MM.1S (cell line): Measurements from ENCODE around the gene ACBD6.

Experiments used
- DNase-seq: peaks from one replicate; pipeline ENCODE4 v3.0.0-alpha.2; 2015
- H2AFZ ChIP-seq: fragments of 300-600 bp; sonication (generic); 2 replicates; pipeline ENCODE4 v1.6.0; 2016; ENCODE audit warnings: antibody characterized with exemption, low read length
- H3F3A ChIP-seq: fragments of 300-600 bp; sonication (generic); 2 replicates; pipeline ENCODE4 v1.6.1; 2016; ENCODE audit warnings: mild to moderate bottlenecking, antibody characterized with exemption, low read length, moderate library complexity, mixed read lengths; ENCODE audit not compliant: insufficient read depth
- H3K27ac ChIP-seq: fragments of 300-600 bp; sonication (generic); 2 replicates; pipeline ENCODE4 v1.5.1; 2016; ENCODE audit warnings: mild to moderate bottlenecking, low read length
- H3K27me3 ChIP-seq: fragments of 300-600 bp; sonication (generic); replicated peaks from 2 replicates; pipeline ENCODE4 v1.6.0; 2016; ENCODE audit warnings: low read length; ENCODE audit not compliant: insufficient read depth
- H3K36me3 ChIP-seq: fragments of 300-600 bp; sonication (generic); replicated peaks from 2 replicates; pipeline ENCODE4 v1.6.1; 2016; ENCODE audit warnings: mild to moderate bottlenecking, low read length, mixed read lengths; ENCODE audit not compliant: insufficient read depth
- H3K4me1 ChIP-seq: fragments of 300-600 bp; sonication (generic); 2 replicates; pipeline ENCODE4 v1.6.1; 2016; ENCODE audit warnings: low read length, mixed read lengths
- H3K4me2 ChIP-seq: fragments of 300-600 bp; sonication (generic); 2 replicates; pipeline ENCODE4 v1.6.0; 2016; ENCODE audit warnings: low read depth, low read length
- H3K4me3 ChIP-seq: fragments of 300-600 bp; sonication (generic); 2 replicates; pipeline ENCODE4 v1.5.1; 2016; ENCODE audit warnings: low read length, mixed read lengths
- H3K79me2 ChIP-seq: fragments of 300-600 bp; sonication (generic); 2 replicates; pipeline ENCODE4 v1.6.1; 2016; ENCODE audit warnings: mixed run types, low read length, mixed read lengths
- H3K9ac ChIP-seq: fragments of 300-600 bp; sonication (generic); 2 replicates; pipeline ENCODE4 v1.6.1; 2016; ENCODE audit warnings: low read length, mixed read lengths
- H3K9me2 ChIP-seq: fragments of 300-600 bp; sonication (generic); replicated peaks from 2 replicates; pipeline ENCODE4 v1.6.1; 2016; ENCODE audit warnings: mild to moderate bottlenecking, low read length, mixed read lengths; ENCODE audit not compliant: insufficient read depth
- H3K9me3 ChIP-seq: fragments of 300-600 bp; sonication (generic); replicated peaks from 2 replicates; pipeline ENCODE4 v1.6.1; 2016; ENCODE audit warnings: mild to moderate bottlenecking, low read length, mixed read lengths; ENCODE audit not compliant: insufficient read depth
- H4K20me1 ChIP-seq: fragments of 300-600 bp; sonication (generic); 2 replicates; pipeline ENCODE4 v1.6.1; 2016; ENCODE audit warnings: mild to moderate bottlenecking, low read length, moderate library complexity, mixed read lengths; ENCODE audit not compliant: insufficient read depth
- CTCF ChIP-seq: fragments of 300-600 bp; sonication (generic); IDR thresholded peaks from 2 replicates; pipeline ENCODE4 v1.5.1; 2016; ENCODE audit warnings: antibody characterized with exemption, low read length, mixed read lengths
- EZH2 ChIP-seq: fragments of 300-600 bp; sonication (generic); optimal IDR thresholded peaks from 2 replicates; pipeline ENCODE3; 2017; ENCODE audit warnings: low read depth, mild to moderate bottlenecking, antibody characterized with exemption, low read length, mixed read lengths
- EZH2phosphoT487 ChIP-seq: fragments of 300-600 bp; sonication (generic); IDR thresholded peaks from 2 replicates; pipeline ENCODE4 v1.6.1; 2018; ENCODE audit warnings: antibody characterized with exemption, low read length

The ACBD6 gene

GRCh38 chr1:180381184-180381580 lies 121.2 kb downstream of the ACBD6 start:
- no peak for DNase-seq
- TF ChIP-seq EZH2 = no peak
- Histone ChIP-seq H3K4me2 (no peak overlapping the region), H2AFZ (no peak overlapping the region), H3K4me3 (no peak overlapping the region), H3K36me3 (no peaks in the 10 kb centered on the region), H3K27ac (no peak overlapping the region), H3F3A (peaks cover 3% of the 10 kb centered on the region; the same call in 1 of the 2 replicates), H3K79me2 (peaks cover 64% of the 10 kb centered on the region), H3K9ac (no peak overlapping the region), H4K20me1 (no peaks in the 10 kb centered on the region), H3K27me3 (no peaks in the 10 kb centered on the region), H3K9me2 (no peaks in the 10 kb centered on the region), H3K9me3 (no peaks in the 10 kb centered on the region), H3K4me1 (peaks cover 10% of the 10 kb centered on the region; the same call in 1 of the 2 replicates)

- no peaks in the 10 kb centered on the region for H3K36me3 ChIP-seq
- H3K27ac ChIP-seq = no peak overlapping the region
- TF ChIP-seq EZH2phosphoT487 (no peak), CTCF (no peak), EZH2 (no peak)
- DNase-seq = no peak
- H3F3A ChIP-seq = peaks cover 3% of the 10 kb centered on the region; the same call in 1 of the 2 replicates
- no peak overlapping the region for H3K4me3 ChIP-seq
- no peak overlapping the region for H2AFZ ChIP-seq
- no peaks in the 10 kb centered on the region for H3K9me3 ChIP-seq
- peaks cover 68% of the 10 kb centered on the region for H3K79me2 ChIP-seq
- H3K9ac ChIP-seq = no peak overlapping the region
- H3K9me2 ChIP-seq = no peaks in the 10 kb centered on the region
- H3K4me1 ChIP-seq = peaks cover 10% of the 10 kb centered on the region; the same call in 1 of the 2 replicates
- H4K20me1 ChIP-seq = no peaks in the 10 kb centered on the region
- no peak overlapping the region for H3K4me2 ChIP-seq
- no peaks in the 10 kb centered on the region for H3K27me3 ChIP-seq
Measured at GRCh38 chr1:180380259-180381183, 121.9 kb downstream of the ACBD6 start.

GRCh38 chr1:180376800-180377199 lies 125.6 kb downstream of the ACBD6 start:
- no peak overlapping the region for H3K27ac ChIP-seq
- no peaks in the 10 kb centered on the region for H3K9me2 ChIP-seq
- no peak overlapping the region for H3K4me3 ChIP-seq
- H3F3A ChIP-seq = no peaks in the 10 kb centered on the region
- TF ChIP-seq EZH2 (no peak), EZH2phosphoT487 (no peak), CTCF (no peak)
- no peak overlapping the region for H3K4me2 ChIP-seq
- DNase-seq = no peak
- no peaks in the 10 kb centered on the region for H3K27me3 ChIP-seq
- no peak overlapping the region for H2AFZ ChIP-seq
- H3K79me2 ChIP-seq = peaks cover 54% of the 10 kb centered on the region
- no peaks in the 10 kb centered on the region for H3K4me1 ChIP-seq
- no peak overlapping the region for H3K9ac ChIP-seq
- no peaks in the 10 kb centered on the region for H3K9me3 ChIP-seq
- no peaks in the 10 kb centered on the region for H4K20me1 ChIP-seq
- no peaks in the 10 kb centered on the region for H3K36me3 ChIP-seq

- H3K4me2 ChIP-seq = no peak overlapping the region
- no peaks in the 10 kb centered on the region for H3K9me2 ChIP-seq
- TF ChIP-seq CTCF = no peak
- TF ChIP-seq EZH2 = no peak
- no peak for TF ChIP-seq EZH2phosphoT487
- no peak overlapping the region for H3K27ac ChIP-seq
- H3F3A ChIP-seq = no peaks in the 10 kb centered on the region
- H3K36me3 ChIP-seq = no peaks in the 10 kb centered on the region
- H3K4me1 ChIP-seq = no peaks in the 10 kb centered on the region
- H3K79me2 ChIP-seq = peaks cover 49% of the 10 kb centered on the region
- H3K9me3 ChIP-seq = no peaks in the 10 kb centered on the region
- DNase-seq = no peak
- no peaks in the 10 kb centered on the region for H3K27me3 ChIP-seq
- no peak overlapping the region for H3K4me3 ChIP-seq
- H4K20me1 ChIP-seq = no peaks in the 10 kb centered on the region
- H2AFZ ChIP-seq = no peak overlapping the region
- no peak overlapping the region for H3K9ac ChIP-seq
Measured at GRCh38 chr1:180376253-180376652, 126.1 kb downstream of the ACBD6 start.
